HepG2 (cell line): Measurements from ENCODE around the gene LITAFD. TPM values are rescaled to one million over a fixed set of nuclear protein-coding genes. Genes with fewer than 3 reads are reported as not detected.
A peak's percentile ranks its signal among the peaks of the same experiment; 100 is the strongest.

Source experiments
- DPF2 ChIP-seq: sonication (generic); formaldehyde crosslinking; IDR thresholded peaks from 2 replicates; pipeline ENCODE4 v1.4.0; 2020; ENCODE audit warnings: mild to moderate bottlenecking, low read depth, missing genetic modification reagents, borderline replicate concordance
- FIP1L1 ChIP-seq: fragments of 200-400 bp; formaldehyde crosslinking; IDR thresholded peaks from 2 replicates; pipeline ENCODE4 v1.6.1; 2018; ENCODE audit warnings: low read depth, mild to moderate bottlenecking, low read length, moderate library complexity, borderline replicate concordance; ENCODE audit not compliant: insufficient read depth
- GTF2F1 ChIP-seq: fragments of 150-350 bp; IDR thresholded peaks from 2 replicates; pipeline ENCODE4 v1.6.1; 2014; ENCODE audit warnings: low read length
- KLF11 ChIP-seq: IDR thresholded peaks from 2 replicates; pipeline ENCODE4 v1.6.1; 2016; ENCODE audit warnings: missing compliant biosample characterization
- MBD4 ChIP-seq: IDR thresholded peaks from 2 replicates; pipeline ENCODE4 v1.6.1; 2012; ENCODE audit warnings: low read length, inconsistent platforms, borderline replicate concordance
- PITX1 ChIP-seq: sonication (generic); formaldehyde crosslinking; IDR thresholded peaks from 2 replicates; pipeline ENCODE4 v1.5.1; 2020; ENCODE audit warnings: mild to moderate bottlenecking, missing genetic modification reagents
- SUZ12 ChIP-seq: fragments of 150-350 bp; IDR thresholded peaks from 2 replicates; pipeline ENCODE4 v1.6.1; 2014; ENCODE audit warnings: low read depth, low read length
- TSC22D2 ChIP-seq: sonication (generic); formaldehyde crosslinking; IDR thresholded peaks from 2 replicates; pipeline ENCODE4 v1.5.1; 2020; ENCODE audit warnings: missing genetic modification reagents, mild to moderate bottlenecking, borderline replicate concordance
- ZMAT3 ChIP-seq: sonication (generic); formaldehyde crosslinking; conservative IDR thresholded peaks from 2 replicates; pipeline ENCODE4 v1.7.0; 2021; ENCODE audit warnings: missing genetic modification reagents
- ZMYM4 ChIP-seq: sonication (generic); formaldehyde crosslinking; IDR thresholded peaks from 2 replicates; pipeline ENCODE4 v1.8.1; 2023; ENCODE audit warnings: mild to moderate bottlenecking, missing genetic modification reagents
- ZNF136 ChIP-seq: sonication (generic); formaldehyde crosslinking; IDR thresholded peaks from 2 replicates; pipeline ENCODE4 v1.8.1; 2022; ENCODE audit warnings: low read depth, mild to moderate bottlenecking, moderate library complexity, missing genetic modification reagents
- ZNF713 ChIP-seq: sonication (generic); formaldehyde crosslinking; IDR thresholded peaks from 2 replicates; pipeline ENCODE4 v1.4.0; 2020; ENCODE audit warnings: mild to moderate bottlenecking, missing genetic modification reagents
- ZNF75D ChIP-seq: sonication (generic); formaldehyde crosslinking; IDR thresholded peaks from 2 replicates; pipeline ENCODE4 v1.8.1; 2023; ENCODE audit warnings: missing genetic modification reagents, mild to moderate bottlenecking, borderline replicate concordance
- ZNF790 ChIP-seq: sonication (generic); formaldehyde crosslinking; IDR thresholded peaks from 2 replicates; pipeline ENCODE4 v1.8.0; 2022; ENCODE audit warnings: missing genetic modification reagents, mild to moderate bottlenecking, borderline replicate concordance
- polyA plus RNA-seq, 8 experiments: library from polyadenylated mRNA; depleted of rRNA in 3 of 8; stranded (reverse) in 7 of 8; unstranded in 1 of 8; fragments of >200 nt; fragmentation: Illumina TruSeq in 4 of 8; extraction: Trizol in 4 of 8; gene quantifications; 2 replicates each; pipeline versions ENCODE4 v1.2.1 to v1.2.3, GENCODE V29; 2011 to 2016; ENCODE audit warnings: low read depth in 4 of 8, missing spikeins in 1 of 8, mixed read lengths in 1 of 8; ENCODE audit not compliant: insufficient read depth in 1 of 8
- total RNA-seq, 5 experiments: library from RNA; depleted of rRNA; stranded (reverse); fragments of >200 nt; fragmentation: Illumina TruSeq; extraction: Trizol; gene quantifications; 2 replicates each; pipeline ENCODE4 v1.2.3, GENCODE V29; 2016; ENCODE audit warnings: low read depth in 1 of 5
- TF ChIP-seq, protein P1 (sequence below): sonication (generic); formaldehyde crosslinking; IDR thresholded peaks from 2 replicates; pipeline ENCODE4 v1.4.0; 2020; ENCODE audit warnings: missing genetic modification reagents
- TF ChIP-seq, protein P2 (sequence below): sonication (generic); formaldehyde crosslinking; IDR thresholded peaks from 2 replicates; pipeline ENCODE4 v1.4.0; 2020; ENCODE audit warnings: missing genetic modification reagents, mild to moderate bottlenecking, borderline replicate concordance
- TF ChIP-seq, protein P3 (sequence below): IDR thresholded peaks from 2 replicates; pipeline ENCODE4 v1.6.1; 2016; ENCODE audit warnings: low read depth, missing genetic modification reagents, missing compliant biosample characterization
- TF ChIP-seq, protein P4 (sequence below): sonication (generic); formaldehyde crosslinking; IDR thresholded peaks from 2 replicates; pipeline ENCODE4 v1.4.0; 2020; ENCODE audit warnings: low read depth, mild to moderate bottlenecking, missing genetic modification reagents

Gene LITAFD
- total and polyA plus RNA-seq, 2 of the 13 experiments (the other 11 are each of a cell fraction or from before 2014, with no cell fraction given) = not detected

DNA sequence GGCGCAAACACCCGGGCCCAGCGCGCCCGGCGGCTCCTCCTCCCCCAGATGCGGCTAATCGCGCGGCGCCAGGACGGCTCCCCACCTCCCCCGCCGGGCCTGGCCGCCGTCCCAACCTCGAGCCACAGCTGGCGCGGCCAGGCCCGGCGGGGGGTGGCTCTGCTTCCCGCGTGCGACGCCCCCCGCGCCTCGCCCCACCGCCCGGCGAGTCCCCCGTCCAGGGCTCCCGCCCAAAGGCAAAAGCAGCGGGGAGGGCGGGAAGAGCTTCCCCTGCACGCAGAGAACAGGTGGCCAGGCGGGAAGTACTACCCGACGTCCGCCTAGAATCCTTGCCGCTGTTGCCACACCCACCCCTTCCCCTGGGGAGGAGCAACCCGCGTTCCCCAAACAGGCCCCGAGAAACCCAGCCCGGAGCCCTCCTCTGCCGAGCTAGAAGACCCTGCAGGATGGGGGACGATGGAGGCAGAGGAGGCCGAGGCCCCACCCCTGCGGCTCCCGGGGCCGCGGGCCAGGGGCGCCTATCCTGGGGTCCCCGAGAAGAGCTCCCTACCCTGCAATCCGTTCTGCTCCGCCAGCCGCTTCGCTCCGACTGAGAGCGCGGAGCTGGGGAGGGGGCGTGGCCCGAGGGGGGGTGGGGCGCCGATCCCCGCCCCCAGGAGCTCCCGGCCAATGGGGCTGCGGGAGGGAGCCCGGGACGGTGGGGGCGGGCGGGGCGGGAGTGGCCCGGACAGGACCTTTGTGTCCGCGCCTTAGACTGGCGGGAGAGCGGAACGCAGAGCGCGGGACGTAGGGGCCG lies 13.5 kb upstream of the LITAFD start, which contains the start of gene CARHSP1 (continued):
- TF ChIP-seq DPF2 = no peak
- no peak for TF ChIP-seq ZNF713 (CRISPR knock-in tag)
- TF ChIP-seq SUZ12 = no peak
- no peak for TF ChIP-seq GTF2F1
- TF ChIP-seq, protein P1, sequence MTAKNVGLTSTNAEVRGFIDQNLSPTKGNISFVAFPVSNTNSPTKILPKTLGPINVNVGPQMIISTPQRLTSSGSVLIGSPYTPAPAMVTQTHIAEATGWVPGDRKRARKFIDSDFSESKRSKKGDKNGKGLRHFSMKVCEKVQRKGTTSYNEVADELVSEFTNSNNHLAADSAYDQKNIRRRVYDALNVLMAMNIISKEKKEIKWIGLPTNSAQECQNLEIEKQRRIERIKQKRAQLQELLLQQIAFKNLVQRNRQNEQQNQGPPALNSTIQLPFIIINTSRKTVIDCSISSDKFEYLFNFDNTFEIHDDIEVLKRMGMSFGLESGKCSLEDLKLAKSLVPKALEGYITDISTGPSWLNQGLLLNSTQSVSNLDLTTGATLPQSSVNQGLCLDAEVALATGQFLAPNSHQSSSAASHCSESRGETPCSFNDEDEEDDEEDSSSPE (CRISPR knock-in tag) = peak; percentile 80; the same call in 1 of the 2 replicates
- peak; percentile 69 for TF ChIP-seq PITX1 (CRISPR knock-in tag)
- TF ChIP-seq, protein P2, sequence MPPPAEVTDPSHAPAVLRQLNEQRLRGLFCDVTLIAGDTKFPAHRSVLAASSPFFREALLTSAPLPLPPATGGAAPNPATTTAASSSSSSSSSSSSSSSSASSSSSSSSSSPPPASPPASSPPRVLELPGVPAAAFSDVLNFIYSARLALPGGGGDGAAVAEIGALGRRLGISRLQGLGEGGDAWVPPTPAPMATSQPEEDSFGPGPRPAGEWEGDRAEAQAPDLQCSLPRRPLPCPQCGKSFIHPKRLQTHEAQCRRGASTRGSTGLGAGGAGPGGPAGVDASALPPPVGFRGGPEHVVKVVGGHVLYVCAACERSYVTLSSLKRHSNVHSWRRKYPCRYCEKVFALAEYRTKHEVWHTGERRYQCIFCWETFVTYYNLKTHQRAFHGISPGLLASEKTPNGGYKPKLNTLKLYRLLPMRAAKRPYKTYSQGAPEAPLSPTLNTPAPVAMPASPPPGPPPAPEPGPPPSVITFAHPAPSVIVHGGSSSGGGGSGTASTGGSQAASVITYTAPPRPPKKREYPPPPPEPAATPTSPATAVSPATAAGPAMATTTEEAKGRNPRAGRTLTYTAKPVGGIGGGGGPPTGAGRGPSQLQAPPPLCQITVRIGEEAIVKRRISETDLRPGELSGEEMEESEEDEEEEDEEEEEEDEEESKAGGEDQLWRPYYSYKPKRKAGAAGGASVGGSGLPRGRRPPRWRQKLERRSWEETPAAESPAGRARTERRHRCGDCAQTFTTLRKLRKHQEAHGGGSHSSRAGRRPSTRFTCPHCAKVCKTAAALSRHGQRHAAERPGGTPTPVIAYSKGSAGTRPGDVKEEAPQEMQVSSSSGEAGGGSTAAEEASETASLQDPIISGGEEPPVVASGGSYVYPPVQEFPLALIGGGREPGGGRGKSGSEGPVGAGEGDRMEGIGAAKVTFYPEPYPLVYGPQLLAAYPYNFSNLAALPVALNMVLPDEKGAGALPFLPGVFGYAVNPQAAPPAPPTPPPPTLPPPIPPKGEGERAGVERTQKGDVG (CRISPR knock-in tag) = no peak
- TF ChIP-seq ZNF790 (CRISPR knock-in tag) = peak; percentile 83; the same call in 1 of the 2 replicates
- TF ChIP-seq, protein P3, sequence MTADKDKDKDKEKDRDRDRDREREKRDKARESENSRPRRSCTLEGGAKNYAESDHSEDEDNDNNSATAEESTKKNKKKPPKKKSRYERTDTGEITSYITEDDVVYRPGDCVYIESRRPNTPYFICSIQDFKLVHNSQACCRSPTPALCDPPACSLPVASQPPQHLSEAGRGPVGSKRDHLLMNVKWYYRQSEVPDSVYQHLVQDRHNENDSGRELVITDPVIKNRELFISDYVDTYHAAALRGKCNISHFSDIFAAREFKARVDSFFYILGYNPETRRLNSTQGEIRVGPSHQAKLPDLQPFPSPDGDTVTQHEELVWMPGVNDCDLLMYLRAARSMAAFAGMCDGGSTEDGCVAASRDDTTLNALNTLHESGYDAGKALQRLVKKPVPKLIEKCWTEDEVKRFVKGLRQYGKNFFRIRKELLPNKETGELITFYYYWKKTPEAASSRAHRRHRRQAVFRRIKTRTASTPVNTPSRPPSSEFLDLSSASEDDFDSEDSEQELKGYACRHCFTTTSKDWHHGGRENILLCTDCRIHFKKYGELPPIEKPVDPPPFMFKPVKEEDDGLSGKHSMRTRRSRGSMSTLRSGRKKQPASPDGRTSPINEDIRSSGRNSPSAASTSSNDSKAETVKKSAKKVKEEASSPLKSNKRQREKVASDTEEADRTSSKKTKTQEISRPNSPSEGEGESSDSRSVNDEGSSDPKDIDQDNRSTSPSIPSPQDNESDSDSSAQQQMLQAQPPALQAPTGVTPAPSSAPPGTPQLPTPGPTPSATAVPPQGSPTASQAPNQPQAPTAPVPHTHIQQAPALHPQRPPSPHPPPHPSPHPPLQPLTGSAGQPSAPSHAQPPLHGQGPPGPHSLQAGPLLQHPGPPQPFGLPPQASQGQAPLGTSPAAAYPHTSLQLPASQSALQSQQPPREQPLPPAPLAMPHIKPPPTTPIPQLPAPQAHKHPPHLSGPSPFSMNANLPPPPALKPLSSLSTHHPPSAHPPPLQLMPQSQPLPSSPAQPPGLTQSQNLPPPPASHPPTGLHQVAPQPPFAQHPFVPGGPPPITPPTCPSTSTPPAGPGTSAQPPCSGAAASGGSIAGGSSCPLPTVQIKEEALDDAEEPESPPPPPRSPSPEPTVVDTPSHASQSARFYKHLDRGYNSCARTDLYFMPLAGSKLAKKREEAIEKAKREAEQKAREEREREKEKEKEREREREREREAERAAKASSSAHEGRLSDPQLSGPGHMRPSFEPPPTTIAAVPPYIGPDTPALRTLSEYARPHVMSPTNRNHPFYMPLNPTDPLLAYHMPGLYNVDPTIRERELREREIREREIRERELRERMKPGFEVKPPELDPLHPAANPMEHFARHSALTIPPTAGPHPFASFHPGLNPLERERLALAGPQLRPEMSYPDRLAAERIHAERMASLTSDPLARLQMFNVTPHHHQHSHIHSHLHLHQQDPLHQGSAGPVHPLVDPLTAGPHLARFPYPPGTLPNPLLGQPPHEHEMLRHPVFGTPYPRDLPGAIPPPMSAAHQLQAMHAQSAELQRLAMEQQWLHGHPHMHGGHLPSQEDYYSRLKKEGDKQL (CRISPR knock-in tag) = 0 out of 2 replicates have a peak, but pooled peaks have one; percentile 7
- no peak for TF ChIP-seq MBD4
- TF ChIP-seq ZNF136 = no peak; the same call in 1 of the 2 replicates
- no peak for TF ChIP-seq ZNF75D (CRISPR knock-in tag)
- TF ChIP-seq, protein P4, sequence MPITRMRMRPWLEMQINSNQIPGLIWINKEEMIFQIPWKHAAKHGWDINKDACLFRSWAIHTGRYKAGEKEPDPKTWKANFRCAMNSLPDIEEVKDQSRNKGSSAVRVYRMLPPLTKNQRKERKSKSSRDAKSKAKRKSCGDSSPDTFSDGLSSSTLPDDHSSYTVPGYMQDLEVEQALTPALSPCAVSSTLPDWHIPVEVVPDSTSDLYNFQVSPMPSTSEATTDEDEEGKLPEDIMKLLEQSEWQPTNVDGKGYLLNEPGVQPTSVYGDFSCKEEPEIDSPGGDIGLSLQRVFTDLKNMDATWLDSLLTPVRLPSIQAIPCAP = 0 out of 2 replicates have a peak, but pooled peaks have one; percentile 19
- peak; percentile 64; the same call in 1 of the 2 replicates for TF ChIP-seq ZMYM4 (CRISPR knock-in tag)
- TF ChIP-seq ZMAT3 (CRISPR knock-in tag) = no peak; the same call in none of the 2 replicates
- TF ChIP-seq KLF11 = peak; percentile 94; the same call in 1 of the 2 replicates
- no peak for TF ChIP-seq FIP1L1
- TF ChIP-seq TSC22D2 (CRISPR knock-in tag) = no peak
